Measurements from ENCODE around the gene OPRL1. TPM values are rescaled to one million over a fixed set of nuclear protein-coding genes. Genes with fewer than 3 reads are reported as not detected.

Gene OPRL1
- total and polyA plus RNA-seq, 2 donors (not counting 1 experiment from before 2014, with no cell fraction given) = 3.5 to 6.2 TPM

DNA sequence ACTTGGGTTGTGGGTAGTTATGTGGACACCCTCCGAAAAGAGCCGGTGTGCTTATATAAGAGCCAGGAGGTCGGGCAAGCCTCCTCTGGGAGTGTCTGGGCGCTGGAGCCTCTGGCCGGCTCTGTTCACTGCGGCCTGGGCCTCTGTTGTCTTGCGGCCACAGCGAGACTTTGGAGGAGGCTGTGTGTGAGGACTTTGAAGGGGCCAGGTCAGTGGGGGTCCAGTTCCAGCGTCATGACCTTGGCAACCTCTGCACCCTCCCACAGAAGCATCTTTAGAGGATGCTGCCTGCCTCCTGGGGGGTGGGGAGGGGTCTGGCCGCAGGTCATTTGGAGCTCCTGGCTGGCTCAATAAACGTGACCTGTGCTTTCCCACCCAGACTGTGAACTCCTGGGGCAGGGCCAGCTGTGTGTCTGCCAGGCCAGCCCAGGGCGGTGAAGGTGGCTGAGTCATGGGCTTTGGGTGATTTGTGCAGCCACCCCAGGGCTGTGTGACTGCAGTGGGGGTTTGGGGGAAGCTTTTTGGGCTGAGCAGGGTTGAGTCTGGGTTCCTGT lies 15.7 kb upstream of the OPRL1 start:
- POLR2A ChIA-PET = interaction anchor here (0.8 to 4.2 kb wide), 4 partner anchors 14 to 46 kb away, joined by 3 to 55 read pairs (median 3); partner anchors contain the start of genes OPRL1 and RGS19
- no peaks in the 10 kb centered on the region for H3K27me3 ChIP-seq (replicated peaks in 1 of 4; ENCODE audit: control extremely low read depth in 1 of 4, control insufficient read depth in 3 of 4, insufficient read depth in 4 of 4, low read length in 3 of 4)
- ATAC-seq (ENCODE audit: low read depth) = no peak
- no peaks in the 10 kb centered on the region for H3K36me3 ChIP-seq (replicated peaks in 1 of 2; ENCODE audit: control extremely low read depth in 1 of 2, control insufficient read depth in 1 of 2, extremely low read depth in 1 of 2, insufficient read depth in 2 of 2, low read length in 1 of 2)
- intact Hi-C loops (cut with micrococcal nuclease) = loop anchor here (5.0 kb wide), 2 partner anchors 357 to 407 kb away; partner anchors contain the start of genes ARFRP1, RTEL1 and ZGPAT
- no peak for DNase-seq
- H3K4me2 ChIP-seq (replicated peaks; ENCODE audit: low read depth, low read length, poor library complexity, severe bottlenecking) = peak overlapping the region; percentile 98
- no peaks in the 10 kb centered on the region for H3K9me3 ChIP-seq (ENCODE audit: control extremely low read depth in 1 of 3, control insufficient read depth in 2 of 3, insufficient read depth in 1 of 3, low read length in 2 of 3)
- no peak overlapping the region for H3K27ac ChIP-seq (ENCODE audit: low read length in 2 of 2)
- peaks cover 6% of the 10 kb centered on the region for H4K20me1 ChIP-seq (ENCODE audit: control insufficient read depth, insufficient read depth, low read length, poor library complexity, severe bottlenecking)
- peaks cover 18% of the 10 kb centered on the region for H3K79me2 ChIP-seq (ENCODE audit: control insufficient read depth, insufficient read depth, low read length)
- peaks cover 49 to 67% of the 10 kb centered on the region in 2 donors for H3K4me1 ChIP-seq (ENCODE audit: control insufficient read depth in 2 of 2, insufficient read depth in 2 of 2, low read length in 2 of 2)
- peak overlapping the region; percentile 88 for H3K4me3 Mint-ChIP-seq
- 77% methylated on average over 10 of the region's 12 CpGs for WGBS (ENCODE audit: insufficient coverage)
- CTCF ChIA-PET = interaction anchor here (0.7 to 3.2 kb wide), 4 partner anchors 10 to 24 kb away, joined by 3 to 12 read pairs (median 4); partner anchors contain the start of genes LKAAEAR1 and RGS19
- peak overlapping the region; percentile 84 for H3K27ac Mint-ChIP-seq
- TF ChIP-seq, protein P1, sequence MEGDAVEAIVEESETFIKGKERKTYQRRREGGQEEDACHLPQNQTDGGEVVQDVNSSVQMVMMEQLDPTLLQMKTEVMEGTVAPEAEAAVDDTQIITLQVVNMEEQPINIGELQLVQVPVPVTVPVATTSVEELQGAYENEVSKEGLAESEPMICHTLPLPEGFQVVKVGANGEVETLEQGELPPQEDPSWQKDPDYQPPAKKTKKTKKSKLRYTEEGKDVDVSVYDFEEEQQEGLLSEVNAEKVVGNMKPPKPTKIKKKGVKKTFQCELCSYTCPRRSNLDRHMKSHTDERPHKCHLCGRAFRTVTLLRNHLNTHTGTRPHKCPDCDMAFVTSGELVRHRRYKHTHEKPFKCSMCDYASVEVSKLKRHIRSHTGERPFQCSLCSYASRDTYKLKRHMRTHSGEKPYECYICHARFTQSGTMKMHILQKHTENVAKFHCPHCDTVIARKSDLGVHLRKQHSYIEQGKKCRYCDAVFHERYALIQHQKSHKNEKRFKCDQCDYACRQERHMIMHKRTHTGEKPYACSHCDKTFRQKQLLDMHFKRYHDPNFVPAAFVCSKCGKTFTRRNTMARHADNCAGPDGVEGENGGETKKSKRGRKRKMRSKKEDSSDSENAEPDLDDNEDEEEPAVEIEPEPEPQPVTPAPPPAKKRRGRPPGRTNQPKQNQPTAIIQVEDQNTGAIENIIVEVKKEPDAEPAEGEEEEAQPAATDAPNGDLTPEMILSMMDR (IDR thresholded peaks at IDR 0.05) = no peak
- no peak for TF ChIP-seq EZH2 (IDR thresholded peaks at IDR 0.05; ENCODE audit: borderline replicate concordance, insufficient read depth, low read depth, low read length, poor library complexity, severe bottlenecking)
- peaks cover 45% of the 10 kb centered on the region for H3K4me1 Mint-ChIP-seq
- H3K4me3 ChIP-seq (ENCODE audit: control extremely low read depth in 1 of 5, extremely low read depth in 1 of 5, insufficient read depth in 1 of 5, low read depth in 2 of 5, low read length in 4 of 5) = peak overlapping the region in 1 of 5 experiments; percentile 79
- no peak overlapping the region for H2AFZ ChIP-seq (ENCODE audit: insufficient read depth, low read depth, low read length, poor library complexity, severe bottlenecking)
- H3K27me3 Mint-ChIP-seq = no peaks in the 10 kb centered on the region
- no peaks in the 10 kb centered on the region for H3K9me3 Mint-ChIP-seq (ENCODE audit: insufficient read depth)
- peak overlapping the region; percentile 83 for H3K9ac ChIP-seq (ENCODE audit: low read length)

Measured in B cell (primary cell).